Measurements from ENCODE around the gene PTTG1IP. TPM values are rescaled to one million over a fixed set of nuclear protein-coding genes. Genes with fewer than 3 reads are reported as not detected.

PTTG1IP gene
- total and polyA plus RNA-seq, 2 of the 4 experiments (the other 2 are of a cell fraction): 167 to 194 TPM

DNA sequence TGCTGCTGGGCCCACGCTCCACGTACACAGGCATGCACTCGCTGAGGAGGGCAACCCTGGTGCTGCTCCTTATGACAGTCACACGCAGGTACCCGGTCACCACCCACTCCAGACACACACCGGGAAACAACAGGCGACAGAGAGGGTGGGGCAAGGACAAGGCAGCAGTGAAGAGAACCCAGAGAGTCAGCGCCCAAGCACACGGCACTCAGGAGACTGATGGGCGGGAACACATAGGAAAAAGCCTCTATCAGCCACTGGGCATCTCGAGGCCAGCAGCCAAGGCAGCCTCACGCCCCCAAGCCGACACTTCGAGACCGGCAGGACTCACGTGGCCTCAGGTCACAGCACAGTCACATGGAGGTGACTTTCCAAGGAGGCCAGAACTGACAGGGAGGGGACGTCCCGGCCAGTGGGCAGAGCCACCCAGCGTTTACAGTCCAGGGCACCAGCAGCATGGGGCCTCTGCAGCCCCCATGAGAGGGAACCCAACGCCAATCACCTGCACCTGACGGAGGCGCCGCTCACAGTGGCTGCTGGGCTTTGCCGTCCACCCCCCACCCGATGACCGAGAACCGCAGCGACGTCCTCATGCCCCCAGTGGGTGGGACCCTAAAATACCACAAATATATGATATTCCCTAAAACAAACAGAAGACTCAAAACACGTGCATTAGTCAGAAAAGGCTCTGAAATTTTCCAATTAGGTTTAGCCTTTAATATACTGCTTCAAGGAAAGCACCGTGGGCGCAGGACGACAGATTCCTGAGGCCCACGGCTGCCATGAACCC, 19.7 kb downstream of the PTTG1IP start:
- Histone ChIP-seq H2BK5ac (ENCODE audit: low read depth, low read length, poor library complexity, severe bottlenecking) (no peak overlapping the region), H3K27ac (ENCODE audit: insufficient read depth, low read length) (no peak overlapping the region), H3K4me3 (ENCODE audit: insufficient read depth, low read depth, low read length) (no peak overlapping the region), H4K91ac (ENCODE audit: insufficient read depth, low read depth, low read length) (no peak overlapping the region), H3K4ac (ENCODE audit: low read depth, low read length) (no peak overlapping the region), H3K4me1 (ENCODE audit: control insufficient read depth, insufficient read depth, low read length) (no peaks in the 10 kb centered on the region), H3K4me2 (ENCODE audit: low read depth, low read length) (no peak overlapping the region), H3K18ac (ENCODE audit: low read depth, low read length) (no peak overlapping the region), H3K9me1 (ENCODE audit: insufficient read depth, low read length) (peaks cover 5% of the 10 kb centered on the region; the same call in 1 of the 2 replicates), H2AK5ac (ENCODE audit: low read depth, low read length) (no peak overlapping the region), H4K8ac (ENCODE audit: low read depth in 2 of 2, low read length in 2 of 2) (no peak overlapping the region), H3K23ac (ENCODE audit: low read depth, low read length) (no peak overlapping the region), H4K5ac (ENCODE audit: low read depth, low read length) (no peak overlapping the region), H3K79me1 (ENCODE audit: low read depth in 1 of 2, low read length in 2 of 2) (peaks cover 69 to 76% of the 10 kb centered on the region in 2 experiments), H2BK15ac (ENCODE audit: low read depth, low read length) (no peak overlapping the region), H2BK120ac (ENCODE audit: low read depth, low read length) (no peak overlapping the region), H3K14ac (replicated peaks; ENCODE audit: low read depth, low read length) (no peak overlapping the region), H3K9ac (ENCODE audit: low read depth, low read length) (no peak overlapping the region), H3K56ac (ENCODE audit: extremely low read depth, insufficient read depth, low read length) (no peak overlapping the region), H3K27me3 (ENCODE audit: control insufficient read depth, insufficient read depth, low read length) (no peaks in the 10 kb centered on the region), H2BK20ac (ENCODE audit: low read depth, low read length) (no peak overlapping the region), H2AFZ (replicated peaks; ENCODE audit: low read length, poor library complexity) (no peak overlapping the region), H3K36me3 (ENCODE audit: control insufficient read depth, insufficient read depth, low read length) (peaks cover 71% of the 10 kb centered on the region), H3K9me3 (ENCODE audit: control insufficient read depth, insufficient read depth, low read length) (no peaks in the 10 kb centered on the region), H2AK9ac (replicated peaks; ENCODE audit: low read depth, low read length, poor library complexity) (no peak overlapping the region), H4K20me1 (ENCODE audit: insufficient read depth, low read length) (peaks cover 57% of the 10 kb centered on the region)
- 90% methylated on average over 14 of the region's 34 CpGs; no CpG with 5 or more reads in 1 of the 2 experiments for WGBS, 2 experiments (ENCODE audit: extremely low coverage in 2 of 2, insufficient read length in 1 of 2)
- TF ChIP-seq BHLHE40 (IDR thresholded peaks at IDR 0.05; ENCODE audit: low read depth, low read length): no peak
- TF ChIP-seq, protein P1, sequence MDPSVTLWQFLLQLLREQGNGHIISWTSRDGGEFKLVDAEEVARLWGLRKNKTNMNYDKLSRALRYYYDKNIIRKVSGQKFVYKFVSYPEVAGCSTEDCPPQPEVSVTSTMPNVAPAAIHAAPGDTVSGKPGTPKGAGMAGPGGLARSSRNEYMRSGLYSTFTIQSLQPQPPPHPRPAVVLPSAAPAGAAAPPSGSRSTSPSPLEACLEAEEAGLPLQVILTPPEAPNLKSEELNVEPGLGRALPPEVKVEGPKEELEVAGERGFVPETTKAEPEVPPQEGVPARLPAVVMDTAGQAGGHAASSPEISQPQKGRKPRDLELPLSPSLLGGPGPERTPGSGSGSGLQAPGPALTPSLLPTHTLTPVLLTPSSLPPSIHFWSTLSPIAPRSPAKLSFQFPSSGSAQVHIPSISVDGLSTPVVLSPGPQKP (IDR thresholded peaks at IDR 0.05; ENCODE audit: borderline replicate concordance, low read depth, low read length): no peak
- TF ChIP-seq RAD21 (IDR thresholded peaks at IDR 0.05; ENCODE audit: low read length): no peak
- TF ChIP-seq, protein P2, sequence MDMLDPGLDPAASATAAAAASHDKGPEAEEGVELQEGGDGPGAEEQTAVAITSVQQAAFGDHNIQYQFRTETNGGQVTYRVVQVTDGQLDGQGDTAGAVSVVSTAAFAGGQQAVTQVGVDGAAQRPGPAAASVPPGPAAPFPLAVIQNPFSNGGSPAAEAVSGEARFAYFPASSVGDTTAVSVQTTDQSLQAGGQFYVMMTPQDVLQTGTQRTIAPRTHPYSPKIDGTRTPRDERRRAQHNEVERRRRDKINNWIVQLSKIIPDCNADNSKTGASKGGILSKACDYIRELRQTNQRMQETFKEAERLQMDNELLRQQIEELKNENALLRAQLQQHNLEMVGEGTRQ (IDR thresholded peaks at IDR 0.05; ENCODE audit: low read depth, low read length): no peak
- no peak for TF ChIP-seq POLR2A (IDR thresholded peaks at IDR 0.05; ENCODE audit: low read depth, low read length)
- no peak for TF ChIP-seq FOS (IDR thresholded peaks at IDR 0.05; ENCODE audit: low read depth, low read length)
- no peak for TF ChIP-seq CEBPB (IDR thresholded peaks at IDR 0.05; ENCODE audit: low read depth, low read length)
- TF ChIP-seq MAFK (IDR thresholded peaks at IDR 0.05; ENCODE audit: low read depth, low read length): no peak
- TF ChIP-seq SMC3 (IDR thresholded peaks at IDR 0.05; ENCODE audit: low read depth, low read length): no peak
- no peak for TF ChIP-seq MAZ (IDR thresholded peaks at IDR 0.05; ENCODE audit: borderline replicate concordance, low read depth, low read length)
- TF ChIP-seq CHD1 (IDR thresholded peaks at IDR 0.05; ENCODE audit: low read depth, low read length): no peak
- no peak for TF ChIP-seq RFX5 (IDR thresholded peaks at IDR 0.05; ENCODE audit: low read depth, low read length)
- TF ChIP-seq MXI1 (IDR thresholded peaks at IDR 0.05; ENCODE audit: borderline replicate concordance, low read depth, low read length): no peak
- TF ChIP-seq, protein P3, sequence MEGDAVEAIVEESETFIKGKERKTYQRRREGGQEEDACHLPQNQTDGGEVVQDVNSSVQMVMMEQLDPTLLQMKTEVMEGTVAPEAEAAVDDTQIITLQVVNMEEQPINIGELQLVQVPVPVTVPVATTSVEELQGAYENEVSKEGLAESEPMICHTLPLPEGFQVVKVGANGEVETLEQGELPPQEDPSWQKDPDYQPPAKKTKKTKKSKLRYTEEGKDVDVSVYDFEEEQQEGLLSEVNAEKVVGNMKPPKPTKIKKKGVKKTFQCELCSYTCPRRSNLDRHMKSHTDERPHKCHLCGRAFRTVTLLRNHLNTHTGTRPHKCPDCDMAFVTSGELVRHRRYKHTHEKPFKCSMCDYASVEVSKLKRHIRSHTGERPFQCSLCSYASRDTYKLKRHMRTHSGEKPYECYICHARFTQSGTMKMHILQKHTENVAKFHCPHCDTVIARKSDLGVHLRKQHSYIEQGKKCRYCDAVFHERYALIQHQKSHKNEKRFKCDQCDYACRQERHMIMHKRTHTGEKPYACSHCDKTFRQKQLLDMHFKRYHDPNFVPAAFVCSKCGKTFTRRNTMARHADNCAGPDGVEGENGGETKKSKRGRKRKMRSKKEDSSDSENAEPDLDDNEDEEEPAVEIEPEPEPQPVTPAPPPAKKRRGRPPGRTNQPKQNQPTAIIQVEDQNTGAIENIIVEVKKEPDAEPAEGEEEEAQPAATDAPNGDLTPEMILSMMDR (conservative IDR thresholded peaks at IDR 0.05; ENCODE audit: low read depth, low read length): no peak
- TF ChIP-seq RCOR1 (IDR thresholded peaks at IDR 0.05; ENCODE audit: insufficient replicate concordance, low read length): no peak
- no peak for TF ChIP-seq NFE2L2 (IDR thresholded peaks at IDR 0.05; ENCODE audit: low read depth, low read length)
- intact Hi-C loops (cut with micrococcal nuclease) (no loop called here), in situ Hi-C loops (cut with MboI; ENCODE audit: low sequenced_read_pairs) (no loop called here), dilution Hi-C loops (cut with HindIII; ENCODE audit: low sequenced_read_pairs, unreplicated experiment) (no loop called here)
- POLR2A ChIA-PET (ENCODE audit: unreplicated experiment): no interaction called here
- BruUV-seq (replicated peaks): no TSS peak
- DNase-seq (no peak), ATAC-seq (ENCODE audit: low read depth) (no peak)
- CTCF ChIA-PET: no interaction called here

Measured in IMR-90 (cell line).